SK-N-SH (cell line): ENCODE data around the gene HMGCL.
"Not testable (repeated sequence)": the region's sequence is repeated elsewhere in the genome, so short reads cannot be mapped to it uniquely, and the experiment has no call there.

Experiments
- CTCF ChIP-seq: fragments of 200-600 bp; sonication (generic); IDR thresholded peaks from 2 replicates; pipeline ENCODE4 v1.6.1; 2017; ENCODE audit warnings: antibody characterized with exemption, mild to moderate bottlenecking, moderate library complexity
- EP300 ChIP-seq, 2 experiments: IDR thresholded peaks; 2 replicates each; pipeline versions ENCODE4 v1.4.0 to v1.6.1; 2012; ENCODE audit warnings: borderline replicate concordance in 1 of 2, low read depth in 1 of 2, low read length in 1 of 2
- GABPA ChIP-seq: IDR thresholded peaks from 2 replicates; pipeline ENCODE4 v1.4.0; 2012; ENCODE audit warnings: low read depth, mild to moderate bottlenecking
- MAX ChIP-seq: IDR thresholded peaks from 2 replicates; pipeline ENCODE4 v1.4.0; 2012; ENCODE audit warnings: low read depth
- RAD21 ChIP-seq: IDR thresholded peaks from 2 replicates; pipeline ENCODE4 v1.6.1; 2012; ENCODE audit warnings: mild to moderate bottlenecking, low read length
- SMC3 ChIP-seq: IDR thresholded peaks from 2 replicates; pipeline ENCODE4 v1.6.1; 2012; ENCODE audit warnings: low read depth, low read length, improper control_type of control experiment
- TAF1 ChIP-seq: IDR thresholded peaks from 2 replicates; pipeline ENCODE4 v1.6.1; 2012; ENCODE audit warnings: low read depth, mild to moderate bottlenecking, low read length, moderate library complexity, borderline replicate concordance
- YY1 ChIP-seq: IDR thresholded peaks from 2 replicates; pipeline ENCODE4 v1.4.0; 2012; ENCODE audit warnings: low read depth, mild to moderate bottlenecking

- TF ChIP-seq CTCF; YY1; MAX; GABPA; RAD21; EP300 (IDR thresholded peaks at IDR 0.05; ENCODE audit: borderline replicate concordance in 1 of 2, low read depth in 1 of 2, low read length in 1 of 2); TAF1; SMC3: not testable (repeated sequence)
Observed at GRCh38 chr1:23802809-23803342, 22.4 kb downstream of the HMGCL start.
